Mucosa of rectum (tissue), 2 donors: ENCODE results near the gene PIK3AP1.
"Not testable (repeated sequence)": the region's sequence is repeated elsewhere in the genome, so short reads cannot be mapped to it uniquely, and the experiment has no call there.

ENCODE experiments used
- H3K27ac ChIP-seq, 2 donors: one replicate each; pipeline ENCODE4 v1.7.0; 2013; ENCODE audit warnings: inconsistent platforms in 2 of 2, low read depth in 2 of 2, low read length in 2 of 2
- H3K27me3 ChIP-seq, 2 donors: one replicate each; pipeline ENCODE4 v1.7.0; 2013; ENCODE audit warnings: low read length in 2 of 2; ENCODE audit not compliant: control insufficient read depth in 2 of 2, insufficient read depth in 2 of 2
- H3K36me3 ChIP-seq, 2 donors: one replicate each; pipeline ENCODE4 v1.7.0; 2013; ENCODE audit warnings: low read length in 2 of 2; ENCODE audit not compliant: control insufficient read depth in 2 of 2, insufficient read depth in 2 of 2
- H3K4me1 ChIP-seq, 2 donors: one replicate each; pipeline ENCODE4 v1.7.0; 2013; ENCODE audit warnings: low read length in 2 of 2, mild to moderate bottlenecking in 1 of 2; ENCODE audit not compliant: control insufficient read depth in 2 of 2, insufficient read depth in 2 of 2
- H3K4me3 ChIP-seq, 2 donors: one replicate each; pipeline ENCODE4 v1.7.0; 2013; ENCODE audit warnings: low read length in 2 of 2
- H3K9ac ChIP-seq, 2 donors: one replicate each; pipeline ENCODE4 v1.7.0; 2013; ENCODE audit warnings: low read length in 2 of 2, low read depth in 1 of 2, mild to moderate bottlenecking in 1 of 2
- H3K9me3 ChIP-seq, 2 donors: one replicate each; pipeline ENCODE4 v1.7.0; 2013; ENCODE audit warnings: low read length in 2 of 2; ENCODE audit not compliant: control insufficient read depth in 2 of 2
- donor health status: healthy.
- donor health status: Normal muscosa, but diverticular disease.

PIK3AP1 gene

DNA sequence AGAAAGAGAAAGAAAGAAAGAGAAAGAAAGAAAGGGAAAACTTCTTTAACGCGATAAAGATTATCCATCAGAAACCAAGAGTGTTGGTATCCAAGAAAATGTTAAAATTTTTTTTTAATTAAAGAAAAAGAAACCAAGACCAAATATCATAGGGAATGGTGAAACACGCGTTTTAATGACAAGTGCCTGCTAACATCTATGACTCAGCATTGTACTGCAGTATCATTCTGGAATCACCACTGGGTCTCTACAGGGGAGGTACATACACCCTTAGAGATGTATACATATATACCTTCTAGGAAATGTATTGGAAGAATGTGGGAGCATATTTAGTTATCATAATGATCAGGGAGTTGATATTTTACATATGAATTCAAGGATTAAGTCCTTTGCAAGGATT lies 32.1 kb upstream of the PIK3AP1 start:
- Histone ChIP-seq H3K27me3 (no peaks in the 10 kb centered on the region), H3K4me3 (no peak overlapping the region), H3K4me1 (peaks cover 4 to 11% of the 10 kb centered on the region in 2 donors), H3K9ac (no peak overlapping the region), H3K36me3 (no peaks in the 10 kb centered on the region), H3K9me3 (no peaks in the 10 kb centered on the region), H3K27ac (no peak overlapping the region)

- H3K36me3 ChIP-seq, H3K9me3 ChIP-seq, H3K9ac ChIP-seq, H3K27me3 ChIP-seq, H3K4me3 ChIP-seq, H3K27ac ChIP-seq: not testable (repeated sequence)
- peaks cover 4 to 11% of the 10 kb centered on the region in 2 donors for H3K4me1 ChIP-seq
Measured at GRCh38 chr10:96750316-96750715, 30.0 kb upstream of the PIK3AP1 start.

DNA sequence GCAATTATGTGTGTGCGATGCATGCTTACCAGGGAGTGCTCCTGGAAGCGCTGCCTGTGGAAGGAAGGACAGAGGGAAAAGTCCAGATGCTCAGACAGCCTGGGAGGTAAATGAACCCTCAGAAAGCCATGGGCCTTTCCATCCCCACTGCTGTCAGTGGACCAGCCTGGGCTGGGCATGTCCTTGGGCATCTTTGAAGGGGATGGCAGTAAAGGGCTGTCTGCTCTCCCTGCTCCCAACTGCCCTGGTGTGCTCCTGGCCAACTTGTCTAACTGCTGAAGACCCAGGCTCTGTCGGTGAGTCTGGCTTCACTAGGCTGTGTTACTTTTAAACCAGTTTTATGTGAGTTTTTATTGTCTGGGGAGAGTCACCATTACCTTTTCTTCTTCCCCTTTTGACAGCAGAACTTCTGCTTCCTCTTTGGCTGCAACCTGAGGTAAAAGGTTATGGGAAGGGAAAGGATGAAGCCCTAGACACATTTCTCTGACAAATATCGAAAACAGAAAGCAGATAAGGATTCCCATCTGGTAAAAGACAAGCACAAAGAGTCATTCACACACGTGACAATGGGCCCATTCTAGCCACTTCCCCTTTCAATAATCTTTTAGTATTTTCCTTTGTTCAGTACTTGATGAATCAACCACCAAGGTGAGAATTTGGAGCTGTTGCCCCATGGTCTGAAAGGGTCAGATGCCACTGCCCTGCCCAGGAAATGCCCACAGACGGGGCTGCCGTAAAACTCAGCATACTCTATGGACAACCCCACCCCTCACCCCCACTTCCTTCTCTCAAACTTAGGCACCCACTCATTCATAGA lies 27.6 kb upstream of the PIK3AP1 start:
- Histone ChIP-seq H3K9ac (no peak overlapping the region), H3K4me3 (no peak overlapping the region), H3K4me1 (peaks cover 4 to 11% of the 10 kb centered on the region in 2 donors), H3K9me3 (no peaks in the 10 kb centered on the region), H3K27ac (peak overlapping the region; percentile 26 to 61), H3K27me3 (no peaks in the 10 kb centered on the region), H3K36me3 (no peaks in the 10 kb centered on the region)

DNA sequence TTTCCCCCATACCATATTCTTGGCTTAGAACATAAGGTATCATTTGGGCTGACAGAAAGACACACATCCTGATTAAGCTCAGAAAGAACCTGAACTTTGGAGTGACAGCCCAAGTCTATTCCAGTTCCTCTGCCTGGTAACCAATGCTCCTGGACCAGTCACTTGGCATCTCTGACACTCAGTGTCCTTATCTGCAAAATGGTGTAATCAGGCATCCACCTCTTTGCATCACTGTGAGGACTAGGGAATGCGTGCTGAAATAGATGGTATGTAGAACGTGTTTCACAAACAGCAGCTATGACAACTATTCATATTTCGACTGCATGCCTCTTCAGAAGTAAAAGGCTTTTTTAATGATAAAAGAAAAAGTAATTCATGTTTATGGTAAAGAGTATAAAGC lies 26.2 kb upstream of the PIK3AP1 start:
- Histone ChIP-seq H3K4me3 (no peak overlapping the region), H3K9me3 (no peaks in the 10 kb centered on the region), H3K36me3 (no peaks in the 10 kb centered on the region), H3K9ac (no peak overlapping the region), H3K27ac (no peak overlapping the region), H3K27me3 (no peaks in the 10 kb centered on the region), H3K4me1 (peaks cover 4 to 11% of the 10 kb centered on the region in 2 donors)

DNA sequence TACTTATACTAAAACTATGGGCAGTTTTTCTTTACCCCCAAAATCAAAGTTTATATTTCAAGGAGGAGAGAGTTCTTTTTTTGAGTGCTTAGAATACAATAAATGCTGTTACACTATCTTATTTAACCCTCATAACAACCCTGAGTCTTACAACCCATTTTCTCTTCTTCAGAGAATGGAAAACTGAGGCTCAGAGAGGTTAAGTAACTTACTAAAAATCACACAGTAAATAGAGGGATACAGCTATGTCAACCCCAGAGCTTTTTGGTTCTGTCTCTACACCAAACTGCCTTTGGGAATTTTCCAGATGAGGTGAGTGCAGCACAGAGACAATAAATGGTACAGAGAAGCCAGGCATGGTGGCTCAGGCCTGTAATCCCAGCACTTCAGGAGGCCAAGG lies 25.6 kb upstream of the PIK3AP1 start:
- no peaks in the 10 kb centered on the region for H3K36me3 ChIP-seq

DNA sequence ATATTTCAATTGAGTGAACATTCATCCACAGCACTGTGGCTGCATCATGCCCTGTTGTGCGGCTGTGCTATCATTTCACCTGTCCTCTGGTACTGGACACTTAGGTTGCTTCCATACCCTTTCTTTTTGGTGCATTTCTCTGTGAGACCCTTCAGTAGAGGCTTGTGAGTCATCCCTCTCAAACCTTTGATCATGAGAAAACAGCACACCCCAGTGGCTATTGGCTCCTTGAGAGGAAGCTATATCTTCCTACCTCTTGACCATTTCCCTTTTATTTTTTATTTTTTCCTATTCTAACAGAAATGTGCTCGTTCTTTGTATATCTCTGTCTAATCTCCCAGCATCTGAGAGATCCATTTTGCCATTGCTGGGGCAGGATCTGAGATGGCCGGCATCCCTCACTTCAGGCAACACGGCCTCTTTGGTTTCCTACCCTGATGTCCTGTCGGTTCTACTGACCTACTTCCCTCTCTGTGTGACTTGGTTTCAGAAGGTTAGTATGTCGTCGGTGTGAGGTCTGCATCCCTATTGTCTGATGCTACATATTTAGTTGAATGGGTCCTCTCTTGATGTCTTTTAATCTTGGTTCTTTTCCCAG lies 23.8 kb upstream of the PIK3AP1 start:
- H3K36me3 ChIP-seq: no peaks in the 10 kb centered on the region
- peaks cover 4 to 11% of the 10 kb centered on the region in 2 donors for H3K4me1 ChIP-seq
- H3K27me3 ChIP-seq: no peaks in the 10 kb centered on the region
- no peak overlapping the region for H3K4me3 ChIP-seq
- no peaks in the 10 kb centered on the region for H3K9me3 ChIP-seq
- no peak overlapping the region for H3K27ac ChIP-seq
- no peak overlapping the region for H3K9ac ChIP-seq

More for the DNA sequence above, 25.6 kb upstream of the PIK3AP1 start:
- H3K9me3 ChIP-seq: no peaks in the 10 kb centered on the region
- H3K27ac ChIP-seq: no peak overlapping the region
- H3K9ac ChIP-seq: no peak overlapping the region
- no peaks in the 10 kb centered on the region for H3K27me3 ChIP-seq
- peaks cover 4 to 11% of the 10 kb centered on the region in 2 donors for H3K4me1 ChIP-seq
- H3K4me3 ChIP-seq: no peak overlapping the region

- not testable (repeated sequence) for H3K4me3 ChIP-seq, H3K9ac ChIP-seq, H3K27me3 ChIP-seq, H3K4me1 ChIP-seq, H3K9me3 ChIP-seq, H3K36me3 ChIP-seq
- H3K27ac ChIP-seq: peak overlapping the region in 1 of 2 donors; percentile 16
Measured at GRCh38 chr10:96741557-96741956, 21.2 kb upstream of the PIK3AP1 start.

GRCh38 chr10:96740579-96741281 lies 20.4 kb upstream of the PIK3AP1 start:
- Histone ChIP-seq H3K9ac (no peak overlapping the region), H3K4me3 (no peak overlapping the region), H3K4me1 (no peaks in the 10 kb centered on the region), H3K9me3 (no peaks in the 10 kb centered on the region), H3K36me3 (no peaks in the 10 kb centered on the region), H3K27ac (peak overlapping the region in 1 of 2 donors; percentile 57), H3K27me3 (no peaks in the 10 kb centered on the region)

- H3K4me1 ChIP-seq: no peaks in the 10 kb centered on the region
- no peak overlapping the region for H3K9ac ChIP-seq
- H3K36me3 ChIP-seq: no peaks in the 10 kb centered on the region
- H3K27ac ChIP-seq: peak overlapping the region in 1 of 2 donors; percentile 57
- H3K9me3 ChIP-seq: no peaks in the 10 kb centered on the region
- no peaks in the 10 kb centered on the region for H3K27me3 ChIP-seq
- no peak overlapping the region for H3K4me3 ChIP-seq
Measured at GRCh38 chr10:96740141-96740540, 19.8 kb upstream of the PIK3AP1 start.

- H3K4me3 ChIP-seq, H3K9ac ChIP-seq, H3K27me3 ChIP-seq, H3K4me1 ChIP-seq, H3K27ac ChIP-seq, H3K9me3 ChIP-seq, H3K36me3 ChIP-seq: not testable (repeated sequence)
Measured at GRCh38 chr10:96737307-96737902, 17.1 kb upstream of the PIK3AP1 start.
